ENCODE measurements around the gene ALOXE3.
"Not testable (repeated sequence)": the region's sequence is repeated elsewhere in the genome, so short reads cannot be mapped to it uniquely, and the experiment has no call there.

The ALOXE3 gene

GRCh38 chr17:8066841-8067775 lies 51.2 kb downstream of the ALOXE3 start:
- no peak for DNase-seq

DNA sequence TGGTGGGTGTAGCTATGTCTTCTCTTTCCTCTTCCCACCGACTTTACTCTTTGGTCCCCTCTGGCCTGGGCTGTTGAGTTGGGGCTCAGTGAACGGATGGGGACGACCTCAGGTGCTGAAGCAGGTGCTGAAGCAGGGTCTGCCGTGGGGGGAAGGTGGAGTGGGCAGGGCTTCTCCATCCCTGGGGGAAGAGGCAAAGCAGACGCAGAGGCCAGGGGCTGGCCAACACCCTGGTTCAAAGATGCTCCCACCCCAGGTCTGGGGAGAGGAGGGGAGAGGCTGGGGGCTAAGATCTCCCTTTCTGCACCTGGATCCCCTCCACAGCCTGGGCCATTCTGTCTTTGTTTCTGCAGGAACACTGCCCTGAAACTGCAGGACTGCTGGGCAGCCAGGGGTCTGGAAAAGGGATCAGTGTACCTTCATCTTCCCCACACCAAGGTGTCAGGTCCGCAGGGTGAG lies 53.7 kb downstream of the ALOXE3 start:
- DNase-seq, result no peak

- DNase-seq, result no peak
Measured at GRCh38 chr17:8063761-8064534, 54.4 kb downstream of the ALOXE3 start.

GRCh38 chr17:8062807-8063483 lies 55.4 kb downstream of the ALOXE3 start:
- DNase-seq, result no peak

- no peak for DNase-seq
Measured at GRCh38 chr17:8062435-8062806, 55.9 kb downstream of the ALOXE3 start.

- DNase-seq, result not testable (repeated sequence)
Measured at GRCh38 chr17:8061851-8062250, 56.5 kb downstream of the ALOXE3 start.

DNA sequence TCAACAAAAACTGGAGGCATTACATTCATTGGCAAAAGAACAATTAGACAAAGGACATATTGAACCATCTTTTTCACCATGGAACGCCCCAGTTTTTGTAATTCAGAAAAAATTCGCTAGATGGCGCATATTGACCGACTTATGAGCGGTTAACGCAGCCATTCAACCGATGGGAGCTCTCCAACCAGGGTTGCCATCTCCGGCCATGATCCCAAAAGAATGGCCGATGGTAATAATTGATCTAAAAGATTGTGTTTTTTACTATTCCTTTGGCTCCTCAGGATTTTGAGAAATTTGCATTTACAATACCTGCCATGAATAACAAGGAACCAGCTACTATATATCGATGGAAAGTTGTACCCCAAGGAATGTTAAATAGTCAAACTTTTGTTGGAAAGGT lies 58.0 kb downstream of the ALOXE3 start:
- DNase-seq, result peak; percentile 68

GRCh38 chr17:8059131-8059530 lies 59.2 kb downstream of the ALOXE3 start:
- no peak for DNase-seq

- DNase-seq, result no peak
Measured at GRCh38 chr17:8057691-8058114, 60.6 kb downstream of the ALOXE3 start.

DNA sequence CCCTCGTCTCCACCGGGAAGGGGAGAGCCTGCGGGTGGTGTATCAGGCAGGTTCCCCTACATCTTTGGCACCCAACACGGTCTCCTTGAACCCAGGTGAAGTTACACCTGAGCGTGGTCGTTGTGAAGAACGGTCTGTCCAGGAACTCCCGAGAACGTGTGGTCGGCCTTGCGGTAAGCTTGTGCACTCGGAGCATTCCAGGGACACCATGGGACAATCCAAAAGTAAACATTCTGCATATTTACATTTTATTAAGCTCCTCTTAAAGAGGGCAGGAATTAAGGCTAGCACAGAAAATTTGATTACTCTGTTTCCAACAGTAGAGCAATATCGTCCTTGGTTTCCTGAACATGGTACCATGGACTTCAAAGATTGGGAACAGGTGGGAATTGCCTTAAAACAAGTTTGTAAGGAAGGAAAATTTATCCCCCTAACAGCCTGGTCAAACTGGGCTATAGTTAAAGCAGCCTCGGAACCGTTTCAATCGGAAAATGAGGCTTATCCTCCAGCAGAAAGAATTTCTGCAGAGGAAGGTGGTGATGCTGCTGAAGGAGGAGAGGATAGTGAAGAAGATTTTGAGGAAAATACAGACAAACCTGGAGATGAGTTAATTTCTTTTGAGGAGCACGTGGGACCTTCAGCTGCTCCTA lies 61.2 kb downstream of the ALOXE3 start:
- DNase-seq, result no peak

DNA sequence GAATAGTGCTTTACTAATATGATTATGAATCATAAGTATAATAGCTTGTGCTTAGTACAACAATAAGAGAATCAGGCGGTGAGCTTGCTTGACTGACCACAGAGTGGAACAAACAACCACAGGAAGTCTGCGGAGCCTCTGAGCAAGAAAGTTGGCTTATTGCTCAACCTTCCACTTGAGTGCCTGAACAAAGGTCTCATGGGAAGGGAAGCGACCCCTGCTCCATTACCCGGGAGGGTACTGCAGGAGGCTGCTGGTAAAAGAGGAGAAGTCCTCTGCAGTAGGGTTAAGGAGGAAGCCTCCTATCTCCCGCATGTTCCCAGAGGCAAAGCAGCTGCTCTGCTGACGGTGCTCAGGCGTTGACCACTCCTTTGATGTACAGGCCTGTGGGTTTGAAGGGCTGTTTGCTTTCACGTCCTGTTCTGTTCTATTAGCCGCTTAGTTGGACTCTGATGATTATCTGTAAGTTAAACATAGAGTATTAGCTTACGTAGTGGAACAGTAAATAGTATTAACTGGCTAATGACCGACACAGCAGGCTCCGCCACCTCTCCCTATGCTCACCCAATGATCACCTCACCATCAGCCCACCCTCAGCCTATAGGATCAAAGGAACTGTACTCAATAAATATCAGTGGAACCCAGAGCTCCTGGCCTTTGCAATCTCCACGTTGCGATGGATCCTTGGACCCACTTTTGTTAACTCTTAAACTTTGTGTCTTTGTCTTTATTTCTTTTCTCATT lies 61.9 kb downstream of the ALOXE3 start:
- no peak for DNase-seq

GRCh38 chr17:8055851-8056231 lies 62.5 kb downstream of the ALOXE3 start:
- no peak for DNase-seq

DNA sequence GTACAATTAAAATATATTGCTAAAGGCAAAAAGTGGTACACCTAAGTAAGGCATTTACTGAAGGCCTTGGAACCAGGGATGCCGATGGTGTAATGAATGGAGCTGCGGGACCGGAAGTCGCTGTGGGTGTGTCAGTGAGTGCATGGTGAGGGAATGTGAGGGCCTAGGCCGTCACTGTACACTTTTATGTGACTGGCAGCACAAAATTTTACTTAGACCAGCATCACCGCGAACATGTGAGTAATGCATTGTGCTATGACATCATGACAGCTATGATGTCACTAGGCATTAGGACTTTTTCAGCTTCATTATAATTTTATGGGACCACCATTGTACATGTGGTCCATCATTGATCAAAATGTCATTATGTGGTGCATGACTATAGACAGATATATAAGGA lies 64.7 kb downstream of the ALOXE3 start:
- no peak for DNase-seq

DNA sequence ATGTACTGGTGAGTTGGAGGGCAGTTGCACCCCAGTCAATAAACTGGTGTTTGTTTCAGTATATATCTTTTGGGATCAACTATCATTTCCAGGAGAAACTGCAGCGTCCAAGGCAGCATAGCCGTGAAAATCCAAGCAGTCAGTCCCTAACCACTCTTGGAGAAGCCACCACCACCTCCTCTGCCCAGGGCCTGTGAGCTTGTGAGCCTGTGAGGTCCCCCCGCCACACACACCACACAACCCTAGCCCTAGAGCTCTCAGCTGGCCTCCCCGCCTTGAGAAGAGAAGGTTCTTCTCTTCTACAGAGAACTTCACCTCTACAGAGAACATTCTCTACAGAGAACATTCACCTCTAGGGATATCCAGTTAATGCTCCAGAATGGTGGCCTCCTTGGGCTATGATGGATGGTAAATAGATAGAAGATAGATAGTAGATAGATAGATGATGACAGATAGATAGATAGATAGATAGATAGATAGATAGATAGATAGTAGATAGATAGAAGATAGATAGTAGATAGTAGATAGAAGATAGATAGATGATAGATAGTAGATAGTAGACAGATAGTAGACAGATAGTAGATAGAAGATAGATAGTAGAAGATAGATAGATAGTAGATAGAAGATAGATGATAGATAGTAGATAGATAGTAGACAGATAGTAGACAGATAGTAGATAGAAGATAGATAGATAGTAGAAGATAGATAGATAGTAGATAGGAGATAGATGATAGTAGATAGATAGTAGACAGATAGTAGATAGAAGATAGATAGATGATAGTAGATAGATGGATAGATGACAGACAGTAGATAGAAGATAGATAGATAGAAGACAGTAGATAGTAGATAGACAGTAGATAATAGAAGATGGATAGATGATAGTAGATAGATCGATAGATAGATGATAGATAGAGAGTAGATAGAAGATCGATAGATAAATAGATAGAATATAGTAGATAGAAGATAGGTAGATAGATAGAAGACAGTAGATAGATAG lies 65.8 kb downstream of the ALOXE3 start:
- DNase-seq, result no peak

DNA sequence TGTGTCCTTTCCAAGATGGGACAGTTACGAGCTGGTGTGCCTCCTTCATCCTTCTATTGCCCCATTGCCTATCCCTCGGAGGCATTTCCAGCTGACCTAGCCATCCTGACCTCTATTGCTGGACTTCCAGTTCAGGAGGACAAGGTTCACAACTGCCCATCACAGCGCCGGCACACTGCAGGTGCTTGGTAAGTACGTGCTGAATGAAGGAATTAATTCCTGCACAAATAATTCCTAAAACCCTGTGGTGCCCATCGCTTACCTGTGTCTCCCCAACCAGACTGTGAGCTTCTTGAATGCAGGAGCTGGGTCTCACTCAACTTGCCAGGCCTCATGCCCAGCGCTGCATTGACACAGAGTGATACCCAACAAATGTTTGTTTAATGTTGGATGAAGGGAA lies 66.5 kb downstream of the ALOXE3 start:
- no peak for DNase-seq

DNA sequence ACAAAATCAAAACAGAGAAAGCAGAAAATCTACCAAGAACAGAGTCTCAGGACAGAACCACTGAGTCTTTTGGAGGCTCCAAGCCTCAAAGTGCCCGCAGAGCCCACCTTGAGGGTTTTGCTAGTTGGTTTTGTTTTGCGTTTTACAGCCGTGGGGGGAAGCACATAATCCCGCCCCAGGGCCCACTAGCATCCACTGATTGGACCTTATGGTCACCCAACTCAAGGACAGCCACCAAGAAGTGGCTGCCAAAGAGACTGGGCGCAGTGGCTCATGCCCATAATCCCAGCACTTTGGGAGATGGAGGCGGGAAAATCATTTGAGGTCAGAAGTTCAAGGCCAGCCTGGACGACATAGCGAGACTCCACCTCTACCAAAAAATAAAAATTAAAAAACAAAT lies 69.6 kb downstream of the ALOXE3 start:
- no peak for DNase-seq

DNA sequence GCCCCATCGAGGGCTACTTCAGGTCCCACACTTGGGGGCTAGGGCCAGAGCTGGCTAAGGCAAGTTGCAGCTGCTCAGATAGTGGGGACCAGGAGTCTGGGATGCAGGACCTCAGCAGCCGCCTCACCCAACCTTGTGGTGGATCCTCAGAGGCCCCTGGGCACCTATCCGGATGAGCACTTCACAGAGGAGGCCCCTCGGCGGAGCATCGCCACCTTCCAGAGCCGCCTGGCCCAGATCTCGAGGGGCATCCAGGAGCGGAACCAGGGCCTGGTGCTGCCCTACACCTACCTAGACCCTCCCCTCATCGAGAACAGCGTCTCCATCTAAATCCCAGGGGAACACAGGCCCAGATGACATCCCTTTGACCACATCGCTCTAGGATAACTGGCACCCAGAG lies 70.1 kb downstream of the ALOXE3 start:
- no peak for DNase-seq

DNA sequence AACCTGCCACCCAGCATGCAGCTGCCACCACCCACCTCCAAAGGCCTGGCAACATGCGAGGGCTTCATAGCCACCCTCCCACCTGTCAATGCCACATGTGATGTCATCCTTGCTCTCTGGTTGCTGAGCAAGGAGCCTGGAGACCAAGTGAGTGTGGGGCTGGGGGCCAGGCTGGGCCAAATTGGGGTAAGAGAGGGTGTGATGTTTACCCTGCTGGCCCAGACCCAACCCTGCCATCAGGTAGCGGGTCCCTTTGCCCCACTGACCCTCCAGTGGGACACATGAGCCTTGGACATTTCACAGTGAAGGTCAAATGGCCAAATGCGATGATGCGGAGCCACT lies 70.6 kb downstream of the ALOXE3 start:
- no peak for DNase-seq

DNA sequence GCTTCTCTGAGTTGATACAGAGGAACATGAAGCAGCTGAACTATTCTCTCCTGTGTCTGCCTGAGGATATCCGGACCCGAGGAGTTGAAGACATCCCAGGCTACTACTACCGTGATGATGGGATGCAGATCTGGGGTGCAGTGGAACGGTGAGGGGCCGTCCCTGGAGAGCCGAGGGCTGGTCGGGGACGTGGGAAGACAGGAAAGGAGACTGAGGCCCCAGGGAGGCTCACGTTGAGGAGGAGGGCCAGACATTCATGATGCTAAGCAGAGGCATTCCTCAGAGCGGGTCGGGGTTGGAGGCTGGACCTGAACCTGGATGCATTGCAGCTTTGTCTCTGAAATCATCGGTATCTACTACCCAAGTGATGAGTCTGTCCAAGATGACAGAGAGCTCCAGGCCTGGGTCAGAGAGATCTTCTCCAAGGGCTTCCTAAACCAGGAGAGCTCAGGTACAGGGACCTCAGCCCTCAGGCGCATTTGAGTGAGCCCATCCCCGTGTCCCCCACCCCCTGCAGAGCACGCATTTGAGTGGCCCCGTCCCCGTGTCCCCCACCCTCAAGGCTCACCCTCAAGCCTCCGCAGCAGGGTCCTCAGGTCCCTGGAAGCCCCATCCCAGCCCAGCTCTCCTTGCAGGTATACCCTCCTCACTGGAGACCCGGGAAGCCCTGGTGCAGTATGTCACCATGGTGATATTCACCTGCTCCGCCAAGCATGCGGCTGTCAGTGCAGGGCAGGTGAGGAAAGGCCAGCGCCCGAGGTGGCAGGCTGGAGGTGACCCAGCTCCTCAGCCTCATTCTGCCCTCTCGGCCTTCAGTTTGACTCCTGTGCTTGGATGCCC lies 71.2 kb downstream of the ALOXE3 start:
- DNase-seq, result no peak

- no peak for DNase-seq
Measured at GRCh38 chr17:8046306-8046928, 71.9 kb downstream of the ALOXE3 start.
